ENCODE results near the gene AOPEP. TPM values are rescaled to one million over a fixed set of nuclear protein-coding genes. Genes with fewer than 3 reads are reported as not detected.

AOPEP gene
- total RNA-seq, 4 donors from 2014 or later, result 80.7 to 428 (median 126) TPM

DNA sequence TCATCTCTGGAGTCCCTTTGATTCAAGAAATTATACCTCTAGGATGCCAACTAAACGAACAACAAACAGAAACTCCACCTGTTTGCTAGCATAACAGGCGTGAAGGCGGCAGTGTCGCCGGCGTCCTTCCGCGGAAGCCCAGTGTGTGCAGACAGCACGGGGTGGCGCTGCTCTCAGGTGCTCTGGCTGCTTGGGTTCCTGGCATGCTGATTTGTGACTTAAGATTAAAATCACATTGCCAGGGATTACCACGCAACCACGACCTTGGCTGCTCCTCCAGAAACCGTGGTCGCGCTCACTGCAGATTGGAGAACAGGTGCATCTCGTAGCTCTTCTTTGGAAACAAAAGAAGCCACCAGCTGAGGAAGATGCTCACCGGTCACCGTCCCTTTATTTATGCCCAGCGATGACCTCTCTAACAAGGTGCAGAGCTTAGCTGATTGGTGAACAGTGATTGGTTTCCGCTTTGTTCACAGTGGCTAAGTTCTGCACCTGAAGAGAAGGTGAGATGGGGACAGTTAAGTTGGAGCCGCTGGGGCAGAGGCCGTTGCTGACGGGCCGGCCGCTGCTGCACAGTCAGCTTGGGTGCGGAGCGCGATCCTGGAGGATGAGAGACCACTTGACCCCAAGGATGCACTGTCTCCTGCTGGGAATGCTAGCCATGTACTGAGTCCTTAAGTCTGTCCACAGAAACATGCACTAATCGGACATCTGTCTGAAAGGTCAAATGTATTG lies 358.7 kb downstream of the AOPEP start:
- no peak for TF ChIP-seq POLR2A (IDR thresholded peaks at IDR 0.05)
- TF ChIP-seq, protein P1, sequence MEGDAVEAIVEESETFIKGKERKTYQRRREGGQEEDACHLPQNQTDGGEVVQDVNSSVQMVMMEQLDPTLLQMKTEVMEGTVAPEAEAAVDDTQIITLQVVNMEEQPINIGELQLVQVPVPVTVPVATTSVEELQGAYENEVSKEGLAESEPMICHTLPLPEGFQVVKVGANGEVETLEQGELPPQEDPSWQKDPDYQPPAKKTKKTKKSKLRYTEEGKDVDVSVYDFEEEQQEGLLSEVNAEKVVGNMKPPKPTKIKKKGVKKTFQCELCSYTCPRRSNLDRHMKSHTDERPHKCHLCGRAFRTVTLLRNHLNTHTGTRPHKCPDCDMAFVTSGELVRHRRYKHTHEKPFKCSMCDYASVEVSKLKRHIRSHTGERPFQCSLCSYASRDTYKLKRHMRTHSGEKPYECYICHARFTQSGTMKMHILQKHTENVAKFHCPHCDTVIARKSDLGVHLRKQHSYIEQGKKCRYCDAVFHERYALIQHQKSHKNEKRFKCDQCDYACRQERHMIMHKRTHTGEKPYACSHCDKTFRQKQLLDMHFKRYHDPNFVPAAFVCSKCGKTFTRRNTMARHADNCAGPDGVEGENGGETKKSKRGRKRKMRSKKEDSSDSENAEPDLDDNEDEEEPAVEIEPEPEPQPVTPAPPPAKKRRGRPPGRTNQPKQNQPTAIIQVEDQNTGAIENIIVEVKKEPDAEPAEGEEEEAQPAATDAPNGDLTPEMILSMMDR (IDR thresholded peaks at IDR 0.05), result no peak
- H3K27me3 ChIP-seq, result no peaks in the 10 kb centered on the region
- no peaks in the 10 kb centered on the region for H3K36me3 ChIP-seq
- H3K4me1 ChIP-seq, result peaks cover 0 to 21% of the 10 kb centered on the region in 2 donors
- H3K27ac ChIP-seq, result peak overlapping the region in 1 of 2 donors; percentile 40
- H3K9me3 ChIP-seq, result no peaks in the 10 kb centered on the region
- intact Hi-C loops (cut with DNase I; ENCODE audit: low total_unique reads), result no loop called here
- no peak overlapping the region for H3K4me3 ChIP-seq
- DNase-seq, result no peak

DNA sequence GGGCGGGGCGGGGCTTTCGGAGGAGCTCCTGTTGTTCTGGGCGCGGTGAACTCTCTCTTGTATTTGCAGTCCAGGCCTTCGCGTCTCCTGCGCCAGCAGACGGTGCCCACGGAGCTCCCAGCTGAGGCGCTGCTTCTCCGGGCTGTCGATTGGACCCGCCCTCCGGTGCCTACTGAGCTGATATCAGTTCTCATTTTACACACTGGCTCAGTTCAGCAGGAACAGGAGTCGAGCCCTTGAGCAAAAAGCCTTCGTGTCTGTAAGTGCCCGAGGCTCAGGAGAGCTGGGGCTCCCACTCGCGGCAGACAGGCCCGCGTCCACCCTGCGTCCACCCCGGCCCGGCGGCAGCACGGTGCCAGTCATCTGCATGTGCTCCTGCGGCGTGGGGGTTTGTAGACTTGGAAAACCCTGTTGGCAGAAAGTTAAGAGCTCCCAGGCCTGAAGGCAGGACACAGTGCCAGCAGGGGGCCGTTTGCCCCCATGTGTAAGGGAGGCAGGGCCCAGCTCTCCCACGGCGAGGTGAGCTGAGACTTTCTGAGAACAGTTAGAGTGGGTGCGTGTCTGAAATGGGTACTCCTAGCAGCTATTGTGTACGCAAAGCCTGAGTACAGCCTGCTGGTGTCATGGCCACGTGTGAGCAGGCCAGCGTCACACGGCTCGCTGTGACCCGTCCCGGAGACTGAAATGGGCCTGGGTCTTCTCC lies 359.5 kb downstream of the AOPEP start:
- peak in 1 of 2 donors; percentile 30 for DNase-seq
- Histone ChIP-seq H3K4me3 (no peak overlapping the region), H3K36me3 (no peaks in the 10 kb centered on the region)

DNA sequence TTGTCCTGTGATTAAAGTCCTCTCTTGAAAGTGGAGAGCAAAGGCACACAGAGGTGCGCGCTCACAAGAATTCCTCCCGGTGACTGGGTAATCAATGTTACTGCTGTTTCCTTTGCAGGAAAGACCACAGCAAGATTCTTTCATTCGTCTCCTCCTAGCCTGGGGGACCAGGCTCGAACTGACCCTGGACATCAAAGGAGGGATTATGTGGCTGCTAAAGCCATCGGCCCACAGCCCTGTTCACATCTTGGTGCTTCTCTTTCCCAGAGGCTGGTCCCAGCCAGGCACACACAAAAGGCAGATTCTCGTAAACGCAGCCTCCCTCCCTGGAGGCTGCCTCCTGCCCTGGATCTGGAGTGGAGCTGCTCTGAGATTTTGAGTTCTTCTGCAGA lies 360.1 kb downstream of the AOPEP start:
- no peak overlapping the region for H3K4me3 ChIP-seq
- TF ChIP-seq, protein P1 (IDR thresholded peaks at IDR 0.05), result no peak
- no peak for TF ChIP-seq POLR2A (IDR thresholded peaks at IDR 0.05)
- H3K36me3 ChIP-seq, result no peaks in the 10 kb centered on the region
- no peaks in the 10 kb centered on the region for H3K9me3 ChIP-seq
- no peaks in the 10 kb centered on the region for H3K27me3 ChIP-seq
- no peak for DNase-seq
- peak overlapping the region in 1 of 2 donors; percentile 40 for H3K27ac ChIP-seq
- H3K4me1 ChIP-seq, result peaks cover 11 to 34% of the 10 kb centered on the region in 2 donors
- intact Hi-C loops (cut with DNase I; ENCODE audit: low total_unique reads), result no loop called here

More for the DNA sequence above, 359.5 kb downstream of the AOPEP start:
- TF ChIP-seq, protein P1 (IDR thresholded peaks at IDR 0.05), result no peak
- TF ChIP-seq POLR2A (IDR thresholded peaks at IDR 0.05), result no peak
- intact Hi-C loops (cut with DNase I; ENCODE audit: low total_unique reads), result no loop called here
- Histone ChIP-seq H3K4me1 (peaks cover 7 to 29% of the 10 kb centered on the region in 2 donors), H3K9me3 (no peaks in the 10 kb centered on the region), H3K27ac (peak overlapping the region in 1 of 2 donors; percentile 40), H3K27me3 (no peaks in the 10 kb centered on the region)

DNA sequence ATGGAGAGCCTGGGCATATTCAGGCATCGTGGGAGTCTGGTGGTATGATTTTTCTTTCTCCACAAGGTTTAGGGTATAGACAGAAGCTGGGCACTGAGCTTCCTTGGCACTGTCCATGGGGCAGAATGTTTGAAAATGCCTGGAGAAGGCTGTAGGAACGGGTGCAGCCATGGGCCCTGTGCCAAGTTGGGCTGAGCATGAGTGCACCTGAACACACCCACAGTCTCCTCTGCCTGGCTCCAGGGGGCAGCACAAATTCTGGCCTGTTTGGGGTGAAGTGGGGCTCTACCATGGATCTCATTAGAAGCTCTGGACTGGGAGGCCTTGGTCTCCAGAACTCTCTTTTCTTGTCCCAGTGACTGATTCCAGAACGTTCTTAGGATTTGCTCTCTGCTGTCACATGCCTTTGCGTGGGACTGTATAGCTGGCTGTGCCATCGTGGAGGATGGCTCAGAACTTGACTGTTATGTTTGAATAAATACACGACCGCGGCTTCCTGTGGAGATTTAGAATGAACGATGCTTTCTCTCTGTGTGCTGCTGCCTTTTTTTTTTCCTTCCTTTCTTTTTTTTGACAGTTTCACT lies 361.3 kb downstream of the AOPEP start:
- Histone ChIP-seq H3K9me3 (no peaks in the 10 kb centered on the region), H3K27ac (peak overlapping the region; percentile 78 to 92), H3K27me3 (no peaks in the 10 kb centered on the region), H3K4me3 (no peak overlapping the region), H3K36me3 (no peaks in the 10 kb centered on the region), H3K4me1 (peaks cover 17 to 43% of the 10 kb centered on the region in 2 donors)
- intact Hi-C loops (cut with DNase I; ENCODE audit: low total_unique reads), result no loop called here
- no peak for TF ChIP-seq POLR2A (IDR thresholded peaks at IDR 0.05)
- TF ChIP-seq, protein P1 (IDR thresholded peaks at IDR 0.05), result no peak
- no peak for DNase-seq

All from uterus (tissue), 4 donors.